RKO (cell line): Measurements from ENCODE around the gene MYLK.
"Not testable (repeated sequence)": the region's sequence is repeated elsewhere in the genome, so short reads cannot be mapped to it uniquely, and the experiment has no call there.

Experiments used
- DNase-seq: peaks from one replicate; pipeline ENCODE4 v3.0.0-alpha.2; 2016; ENCODE audit warnings: low spot score

The MYLK gene

DNA sequence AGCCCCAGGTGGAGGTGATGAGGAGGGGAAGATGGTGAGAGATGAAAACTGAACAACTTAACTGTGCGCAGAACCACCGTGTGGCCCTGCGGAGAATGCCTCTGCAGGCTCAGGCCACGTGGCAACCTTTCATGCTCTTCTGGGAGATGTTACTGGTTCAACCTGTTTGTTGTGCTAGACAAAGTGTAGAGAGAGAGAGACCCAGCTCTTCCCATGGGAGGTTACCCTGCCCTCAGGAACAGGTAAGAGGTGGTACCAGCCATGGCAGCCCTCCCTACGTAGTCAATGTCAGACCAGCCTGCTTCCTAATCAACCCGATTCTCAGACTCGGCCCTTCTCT lies 262.3 kb downstream of the MYLK start:
- DNase-seq, result no peak

DNA sequence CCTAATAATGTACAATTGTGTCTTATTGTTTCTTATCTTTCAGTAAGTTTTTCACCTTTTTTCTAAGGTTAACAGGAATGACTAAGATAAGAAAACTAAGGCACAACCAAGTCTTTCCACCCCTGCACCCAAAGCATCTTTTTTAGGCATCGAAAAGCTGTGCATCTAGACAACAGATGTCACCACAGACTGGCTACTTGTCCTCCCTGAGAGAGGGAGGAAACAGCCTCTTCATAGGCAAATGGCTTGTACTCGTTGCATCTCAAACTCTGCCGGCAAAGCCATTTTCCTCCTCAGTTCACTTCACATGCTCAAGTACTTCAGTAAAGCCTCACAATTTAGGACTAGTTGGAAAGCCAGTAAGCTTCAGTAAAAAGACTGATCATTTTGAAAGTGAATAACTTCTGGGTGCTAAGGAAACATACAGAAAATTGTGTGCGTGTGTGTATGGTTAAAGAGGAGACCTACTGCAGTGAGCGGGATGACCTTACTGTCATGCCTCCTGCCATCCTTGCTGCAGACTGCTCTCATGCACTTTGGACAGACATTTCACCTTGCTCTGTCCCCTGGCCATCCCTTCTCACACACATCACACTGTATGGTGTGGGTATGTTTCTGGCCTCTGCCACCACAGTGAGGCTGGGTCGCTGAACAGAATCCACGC lies 262.8 kb downstream of the MYLK start:
- DNase-seq, result no peak

DNA sequence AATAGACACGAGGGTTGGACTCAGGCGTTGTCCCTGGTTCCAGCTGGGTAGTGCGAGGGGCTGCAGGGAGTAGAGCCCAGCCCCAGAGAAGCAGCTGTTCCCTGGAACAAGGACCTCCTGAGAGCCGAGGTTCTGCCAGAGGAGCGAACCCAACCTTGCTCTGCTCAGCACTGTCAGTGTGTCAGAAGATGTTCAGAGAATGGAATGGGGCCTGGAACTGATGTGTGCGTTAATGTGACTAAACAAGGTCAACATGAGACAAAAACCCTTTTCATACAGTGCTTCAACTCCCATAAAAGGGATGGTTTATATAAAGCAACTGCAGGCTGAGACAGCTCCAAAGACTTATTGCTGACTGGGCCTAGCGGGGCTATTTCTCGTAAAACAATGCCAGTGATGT lies 263.8 kb downstream of the MYLK start:
- DNase-seq, result no peak

DNA sequence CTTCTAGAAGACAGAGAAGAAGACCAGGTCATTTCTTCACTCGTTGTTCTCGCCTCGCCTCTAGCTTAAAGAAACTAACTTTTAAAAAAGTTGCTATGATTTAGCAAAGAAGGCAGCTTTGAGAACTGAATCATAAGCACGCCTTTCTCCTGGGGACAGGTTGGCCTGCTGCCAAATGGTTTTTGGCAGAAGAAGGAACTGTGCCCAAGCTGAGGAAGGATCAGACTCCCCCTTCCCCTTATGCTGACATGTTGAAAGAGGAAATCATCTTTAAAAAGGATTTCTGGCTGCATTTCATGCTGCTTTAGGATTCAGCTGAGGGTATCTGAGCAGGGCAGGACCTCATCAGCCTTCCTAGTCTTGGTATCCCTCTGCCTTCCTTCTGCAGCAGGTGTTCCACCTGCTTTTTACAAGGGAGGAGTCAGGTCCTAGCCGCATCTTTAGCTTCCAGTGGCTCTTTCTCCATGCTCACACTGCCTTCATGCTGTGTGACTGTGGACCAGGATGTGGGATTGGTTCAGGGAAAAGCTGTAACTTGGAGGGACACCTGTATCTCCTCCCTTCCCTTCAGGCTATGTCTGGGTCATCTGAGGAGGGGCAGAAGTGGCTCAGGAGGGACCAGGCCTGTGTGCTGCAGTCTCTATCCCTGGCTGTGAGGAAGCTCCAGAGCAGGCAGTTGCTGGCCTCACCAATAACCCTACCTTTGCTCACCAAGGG lies 265.2 kb downstream of the MYLK start:
- no peak for DNase-seq

DNA sequence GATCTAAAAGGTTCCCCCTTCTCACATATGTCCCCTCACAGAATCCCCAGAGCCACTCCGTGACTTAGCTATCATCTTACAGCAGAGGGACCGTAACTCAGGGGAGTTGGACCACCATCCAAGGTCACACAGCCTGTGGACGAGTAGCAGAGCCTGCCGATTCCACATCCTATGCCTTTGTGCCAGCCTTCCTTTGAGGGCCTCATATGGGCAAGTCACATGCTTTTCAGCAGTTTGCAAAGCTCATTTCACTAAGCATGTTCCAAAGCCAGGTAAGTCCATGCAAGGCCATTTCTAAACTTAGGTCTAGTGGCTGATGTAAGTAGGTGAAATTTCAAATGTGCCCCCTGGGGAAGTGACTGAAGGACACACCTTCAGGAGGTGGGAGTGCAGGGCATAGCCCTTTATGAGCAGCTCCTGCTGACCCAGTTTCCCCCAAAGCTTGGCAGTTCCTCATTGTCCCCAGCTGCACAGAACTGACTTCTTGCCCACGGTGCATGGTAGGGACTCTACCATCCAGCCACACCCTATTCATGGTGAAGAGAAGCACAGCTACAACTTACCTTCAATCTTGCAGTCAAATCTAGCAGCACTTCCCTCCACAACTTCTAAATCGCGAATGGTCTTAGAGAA lies 265.9 kb downstream of the MYLK start:
- no peak for DNase-seq

DNA sequence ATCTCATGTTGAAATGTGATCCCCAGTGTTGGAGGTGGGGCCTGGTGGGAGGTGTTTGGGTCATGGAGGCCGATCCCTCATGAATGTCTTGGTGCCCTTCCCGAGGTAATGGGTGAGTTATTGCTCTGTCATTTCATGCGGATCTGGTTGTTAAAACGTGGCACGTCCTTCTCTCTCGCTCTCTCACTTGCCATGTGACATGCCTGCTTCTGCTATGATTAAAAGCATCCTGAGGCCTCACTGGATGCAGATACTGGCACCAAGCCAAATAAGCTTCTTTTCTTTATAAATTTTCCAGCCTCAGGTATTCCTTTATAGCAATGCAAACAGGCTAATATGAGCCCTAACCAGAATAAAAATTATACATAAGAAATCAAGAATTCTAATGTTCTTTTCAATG lies 267.5 kb downstream of the MYLK start:
- DNase-seq, result no peak

DNA sequence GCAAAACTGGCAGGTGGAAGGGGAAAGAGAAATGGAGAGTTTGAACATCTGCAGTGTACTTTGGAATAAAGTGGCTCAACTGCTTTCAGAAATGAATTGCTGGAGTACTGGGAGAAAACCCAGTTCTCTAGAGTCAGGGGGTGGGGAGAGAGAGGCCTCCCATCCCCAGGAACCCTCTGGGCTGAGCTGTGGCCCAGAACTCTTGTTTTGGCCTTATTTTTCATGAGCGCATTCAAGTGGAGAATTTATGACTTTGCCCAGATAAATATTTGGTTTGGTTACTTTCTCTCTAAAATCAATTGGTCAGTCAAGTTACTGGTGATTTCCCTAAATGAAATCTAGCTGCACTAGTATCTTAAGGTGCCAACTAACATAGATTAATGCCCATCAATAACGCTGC lies 270.6 kb downstream of the MYLK start:
- DNase-seq, result no peak

DNA sequence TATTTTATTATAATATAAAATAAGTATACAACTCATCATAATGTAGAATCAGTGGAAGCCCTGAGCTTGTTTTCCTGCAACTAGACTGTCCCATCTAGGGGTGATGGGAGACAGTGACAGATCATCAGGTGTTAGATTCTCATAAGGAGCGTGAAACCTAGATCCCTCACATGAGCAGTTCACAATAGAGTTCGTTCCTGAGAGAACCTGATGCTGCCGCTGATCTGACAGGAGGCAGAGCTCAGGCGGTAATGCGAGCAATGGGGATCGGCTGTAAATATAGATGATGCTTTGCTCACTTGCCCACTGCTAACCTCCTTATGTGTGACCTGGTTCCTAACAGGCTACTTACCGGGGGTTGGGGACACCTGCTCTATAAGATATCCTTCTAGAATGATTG lies 272.5 kb downstream of the MYLK start:
- DNase-seq, result not testable (repeated sequence)

DNA sequence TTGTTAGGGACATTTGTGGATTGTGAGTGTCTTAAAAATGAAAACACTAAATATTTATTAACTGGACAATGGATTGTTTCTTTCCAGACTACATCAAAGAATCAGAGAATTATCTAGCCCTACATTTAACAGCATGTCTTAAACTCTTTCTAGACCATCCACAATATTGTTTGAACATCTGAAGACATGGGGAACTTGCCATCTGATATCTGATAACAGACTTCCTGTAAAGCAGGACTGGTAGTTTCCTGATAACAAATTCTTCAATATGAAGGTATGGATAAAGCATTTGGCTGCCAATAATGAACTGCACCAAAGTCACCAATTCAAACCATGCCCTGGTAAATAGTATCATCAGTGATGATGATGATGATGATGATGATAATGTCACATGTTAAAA lies 273.1 kb downstream of the MYLK start:
- no peak for DNase-seq

DNA sequence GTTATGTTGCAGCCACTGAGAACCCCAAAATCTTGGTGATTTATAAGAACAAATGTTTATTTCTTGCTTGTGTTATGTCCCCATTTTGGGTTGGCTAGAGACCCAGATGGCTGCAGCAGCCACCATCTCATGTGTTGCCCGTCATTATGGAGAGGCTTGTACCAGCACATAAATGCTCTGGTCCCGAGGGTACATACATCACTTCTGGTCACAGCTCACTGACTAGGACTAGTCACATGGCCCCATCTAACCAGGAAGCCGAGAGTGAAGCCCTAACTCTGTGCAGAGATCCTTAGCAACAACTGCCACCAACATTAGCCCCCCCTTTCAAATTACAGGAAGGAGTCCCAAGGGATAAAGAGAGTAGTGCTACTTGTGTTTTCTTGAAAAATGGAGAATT lies 273.8 kb downstream of the MYLK start:
- no peak for DNase-seq

DNA sequence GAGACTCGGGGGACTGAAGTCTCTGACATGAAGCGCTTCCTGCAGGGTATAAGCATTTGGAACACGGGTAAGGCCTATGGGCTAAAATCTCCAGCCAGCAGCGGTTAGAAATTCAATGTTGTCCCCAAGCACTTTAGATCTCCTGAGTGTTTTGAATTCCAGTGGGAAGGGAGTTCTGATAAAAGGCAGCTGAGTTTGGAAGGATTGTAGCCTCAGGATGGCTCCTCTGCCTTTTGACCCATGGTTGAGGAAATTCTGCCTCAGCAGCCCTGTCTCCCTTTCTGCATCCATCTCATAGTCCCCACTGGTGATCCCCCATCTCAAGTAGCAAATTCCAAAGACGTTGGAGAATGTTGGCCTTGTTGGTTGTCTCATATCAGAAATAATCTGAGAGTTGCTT lies 275.1 kb downstream of the MYLK start:
- no peak for DNase-seq

DNA sequence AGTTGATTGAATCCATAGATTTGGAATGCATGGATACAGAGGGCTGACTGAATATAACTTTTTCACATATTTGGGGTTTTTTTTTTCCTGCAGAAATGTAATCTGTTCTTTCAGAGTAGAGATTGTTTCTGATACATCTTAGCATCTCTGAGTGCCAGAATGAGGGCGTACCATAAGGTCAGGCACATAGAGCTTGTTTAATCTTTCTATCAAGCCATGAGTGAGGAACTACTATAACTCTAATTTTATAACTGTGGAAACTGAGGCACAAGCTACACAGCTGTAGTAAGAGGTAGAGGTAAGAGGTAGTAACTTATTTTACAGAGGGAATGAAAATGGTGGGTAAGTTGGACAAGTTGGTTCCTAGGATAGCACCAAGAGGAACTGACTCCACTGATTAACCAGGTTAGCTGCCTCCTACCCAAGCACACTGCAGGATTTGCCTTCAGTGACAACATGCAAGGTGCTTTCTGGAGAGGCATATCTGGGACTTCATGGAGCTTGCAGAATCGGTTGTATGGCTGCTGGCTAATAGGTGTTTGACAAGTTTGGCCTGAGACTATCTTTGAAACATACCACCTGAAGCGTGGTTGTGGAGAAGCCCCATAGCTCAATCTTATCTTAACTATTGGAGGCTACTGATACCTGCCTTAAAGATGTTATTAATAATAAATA lies 275.7 kb downstream of the MYLK start:
- no peak for DNase-seq

DNA sequence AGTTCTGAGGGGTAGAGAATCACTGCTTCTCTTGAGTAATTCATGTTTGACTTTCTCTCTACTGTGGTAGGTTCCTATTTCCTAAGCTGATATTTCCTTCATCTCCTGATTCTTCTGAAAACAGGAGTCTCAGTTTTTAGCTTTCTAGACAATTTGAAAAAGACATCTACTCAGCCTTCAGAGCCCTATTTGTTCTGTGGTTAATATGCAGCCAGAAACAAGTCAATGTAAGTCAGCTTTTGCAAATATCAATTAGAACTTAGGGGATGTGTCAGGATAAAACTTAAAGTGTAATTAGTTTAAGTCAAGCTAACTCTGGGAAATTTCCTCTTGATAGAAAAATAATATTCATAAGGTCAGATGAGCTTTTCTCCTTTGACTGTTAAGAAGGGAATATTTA lies 277.6 kb downstream of the MYLK start:
- DNase-seq, result no peak

DNA sequence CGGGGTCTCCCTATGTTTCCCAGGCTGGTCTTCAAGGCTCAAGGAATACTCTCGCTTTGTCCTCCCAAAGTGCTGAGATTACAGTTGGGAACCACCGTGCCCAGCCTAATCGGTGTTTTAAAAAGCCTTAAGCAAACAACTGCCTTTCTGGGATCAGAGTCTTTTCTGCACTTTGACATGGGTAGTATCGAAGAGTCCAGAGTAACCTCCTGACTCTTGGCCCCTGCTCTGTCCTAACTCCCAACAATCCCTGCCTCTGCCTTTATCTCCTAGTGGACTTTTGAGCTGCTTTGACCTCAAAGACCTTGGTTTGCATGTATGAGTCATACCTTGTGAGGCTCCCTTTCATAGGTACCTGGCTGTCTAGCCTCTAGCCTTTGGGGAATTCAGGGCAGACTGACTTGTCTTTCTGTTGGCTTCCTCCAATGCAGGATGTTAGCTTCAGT lies 278.3 kb downstream of the MYLK start:
- no peak for DNase-seq

DNA sequence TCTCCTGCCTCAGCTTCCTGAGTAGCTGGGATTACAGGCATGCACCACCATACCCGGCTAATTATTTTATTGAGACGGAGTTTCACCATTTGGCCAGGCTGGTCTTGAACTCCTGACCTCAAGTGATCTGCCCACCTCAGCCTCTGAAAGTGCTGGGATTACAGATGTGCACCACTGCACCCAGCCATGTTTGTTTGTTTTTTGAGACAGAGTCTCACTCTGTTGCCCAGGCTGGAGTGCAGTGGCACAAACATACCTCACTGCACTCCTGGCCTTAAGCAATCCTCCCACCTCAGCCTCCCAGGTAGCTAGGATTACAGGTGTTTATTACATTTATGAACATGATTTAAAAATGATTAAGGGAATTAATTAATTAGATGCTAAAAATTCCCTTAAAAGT lies 281.0 kb downstream of the MYLK start:
- DNase-seq, result not testable (repeated sequence)

DNA sequence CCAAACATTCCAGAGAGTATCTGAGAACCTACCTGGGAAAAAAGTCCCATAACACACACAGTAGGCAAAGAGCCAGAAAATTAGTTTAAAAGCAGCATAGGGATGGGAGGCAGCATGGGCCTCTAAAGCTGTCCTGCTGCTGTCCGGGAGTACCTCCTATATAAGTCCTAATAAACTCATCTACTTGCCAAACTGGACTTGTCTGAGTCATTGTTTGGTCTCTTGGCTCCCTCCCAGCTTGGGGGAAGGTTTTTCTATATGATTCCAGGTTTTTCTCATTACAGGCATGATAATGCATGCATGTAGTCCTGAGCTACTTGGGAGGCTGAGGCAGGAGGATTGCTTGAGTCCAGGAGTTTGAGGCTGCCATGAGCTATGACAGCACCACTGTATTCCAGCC lies 281.8 kb downstream of the MYLK start:
- DNase-seq, result peak; percentile 55

DNA sequence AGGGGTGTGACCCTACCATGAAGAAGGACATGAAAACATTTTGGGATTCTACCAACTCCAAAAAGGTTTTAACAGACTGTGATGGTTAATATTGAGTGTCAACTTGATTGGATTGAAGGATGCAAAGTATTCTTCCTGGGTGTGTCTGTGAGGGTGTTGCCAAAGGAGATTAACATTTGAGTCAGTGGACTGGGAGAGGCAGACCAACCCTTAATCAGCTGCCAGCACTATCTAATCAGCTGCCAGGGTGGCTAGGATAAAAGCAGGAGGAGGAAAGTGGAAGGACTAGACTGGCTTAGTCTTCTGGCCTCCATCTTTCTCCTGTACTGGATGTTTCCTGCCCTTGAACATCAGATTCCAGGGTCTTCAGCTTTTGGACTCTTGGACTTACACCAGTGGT lies 283.3 kb downstream of the MYLK start:
- DNase-seq, result not testable (repeated sequence)

DNA sequence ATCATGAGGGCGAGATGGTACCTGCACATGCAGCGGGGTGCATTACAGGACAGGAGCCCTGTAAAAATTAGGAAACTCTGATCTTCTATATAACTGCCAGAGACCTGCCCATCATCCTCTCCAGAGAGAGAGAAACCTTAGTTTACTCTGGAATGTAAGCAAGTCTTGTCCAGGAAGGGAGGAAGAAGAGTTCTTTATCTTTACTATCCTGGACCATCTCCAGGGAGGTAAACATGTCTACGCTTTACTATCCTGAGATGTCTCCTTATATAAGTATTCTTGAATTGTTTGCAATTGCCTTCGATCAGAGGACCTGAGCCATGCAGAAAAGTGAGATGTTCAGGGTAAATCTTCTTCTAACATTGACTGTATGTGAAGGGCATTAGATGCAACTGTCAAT lies 286.6 kb downstream of the MYLK start:
- no peak for DNase-seq

DNA sequence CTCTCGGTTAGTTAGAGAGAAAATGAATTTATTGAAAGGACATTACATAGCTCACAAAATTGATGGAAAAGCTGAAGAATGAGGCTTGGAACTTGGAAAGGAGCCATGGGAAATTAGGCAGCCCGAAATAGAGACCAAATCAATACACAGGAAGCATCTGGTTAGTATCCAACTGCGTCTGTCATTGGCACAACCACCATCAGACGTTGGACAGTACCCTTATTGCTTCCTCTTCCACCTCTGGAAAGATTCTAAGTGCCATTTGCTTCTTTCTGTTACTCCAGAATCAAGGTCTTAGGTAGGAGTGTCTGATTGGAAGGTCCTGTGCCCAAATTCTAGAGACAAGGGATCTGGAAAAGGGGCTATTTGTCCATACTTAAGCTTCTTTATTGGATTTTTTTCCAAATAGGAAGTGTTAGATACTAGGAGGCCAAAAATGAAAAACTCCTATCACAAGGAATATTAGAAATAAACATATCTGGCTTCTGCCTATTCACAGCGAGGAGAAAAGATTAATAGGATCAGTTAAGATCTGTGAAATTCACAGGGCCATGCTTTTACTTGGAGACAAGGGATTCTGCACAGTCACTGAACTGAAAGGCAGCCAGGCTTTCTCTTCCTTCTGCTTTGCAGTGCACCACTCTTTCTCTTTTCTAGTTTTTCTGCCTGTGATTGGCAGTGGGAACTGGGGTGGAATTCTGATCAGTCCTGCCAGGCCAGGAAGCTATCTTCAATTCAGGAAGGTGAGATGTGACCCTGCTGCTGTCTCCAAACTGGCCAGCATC lies 288.5 kb downstream of the MYLK start:
- DNase-seq, result no peak

DNA sequence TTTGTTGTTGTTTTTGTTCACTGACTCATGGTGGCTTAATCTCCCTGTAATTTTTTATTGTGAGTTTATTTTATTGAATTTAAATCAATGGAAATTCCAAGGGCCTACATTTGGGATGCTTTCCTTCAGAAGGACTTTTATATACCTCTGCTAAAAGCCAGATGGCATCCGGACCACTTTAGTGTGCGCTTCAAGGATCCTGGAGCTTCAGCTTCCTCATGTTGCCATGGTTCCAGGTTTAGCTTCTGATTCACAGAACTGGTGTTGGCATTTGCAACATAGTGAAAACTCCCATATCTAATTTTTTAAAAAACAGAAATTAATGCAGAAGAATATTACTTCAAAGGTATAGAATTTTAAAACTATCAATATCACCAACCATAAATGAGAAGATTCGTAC lies 290.8 kb downstream of the MYLK start:
- no peak for DNase-seq

DNA sequence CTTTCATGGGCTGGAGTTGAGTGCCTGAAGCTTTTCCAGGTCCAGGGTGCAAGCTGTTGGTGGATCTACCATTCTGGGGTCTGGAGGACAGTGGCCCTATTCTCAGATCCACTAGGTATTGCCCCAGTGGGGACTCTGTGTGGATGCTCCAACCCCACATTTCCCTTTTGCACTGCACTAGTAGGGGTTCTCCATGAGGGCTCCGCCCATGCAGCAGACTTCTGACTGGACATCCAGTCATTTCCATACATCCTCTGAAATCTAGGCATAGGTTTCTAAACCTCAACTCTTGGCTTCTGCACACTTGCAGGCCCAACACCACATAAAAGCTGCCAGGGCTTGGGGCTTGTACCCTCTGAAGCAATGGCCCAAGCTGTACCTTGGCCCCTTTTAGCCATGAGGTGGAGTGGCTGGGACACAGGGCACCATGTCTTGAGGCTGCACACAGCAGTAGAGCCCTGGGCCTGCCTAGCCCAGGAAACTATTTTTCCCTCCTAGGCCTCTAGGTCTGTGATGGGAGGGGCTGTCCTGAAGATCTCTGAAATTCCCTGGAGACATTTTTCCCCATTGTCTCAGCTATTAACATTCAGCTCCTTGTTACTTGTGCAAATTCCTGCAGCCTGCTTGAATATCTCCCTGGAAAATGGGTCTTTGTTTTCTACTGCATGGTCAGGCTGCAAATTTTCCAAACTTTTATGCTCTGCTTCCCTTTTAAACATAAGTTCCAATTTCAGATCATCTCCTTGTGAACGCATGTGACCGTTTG lies 293.3 kb downstream of the MYLK start:
- no peak for DNase-seq

DNA sequence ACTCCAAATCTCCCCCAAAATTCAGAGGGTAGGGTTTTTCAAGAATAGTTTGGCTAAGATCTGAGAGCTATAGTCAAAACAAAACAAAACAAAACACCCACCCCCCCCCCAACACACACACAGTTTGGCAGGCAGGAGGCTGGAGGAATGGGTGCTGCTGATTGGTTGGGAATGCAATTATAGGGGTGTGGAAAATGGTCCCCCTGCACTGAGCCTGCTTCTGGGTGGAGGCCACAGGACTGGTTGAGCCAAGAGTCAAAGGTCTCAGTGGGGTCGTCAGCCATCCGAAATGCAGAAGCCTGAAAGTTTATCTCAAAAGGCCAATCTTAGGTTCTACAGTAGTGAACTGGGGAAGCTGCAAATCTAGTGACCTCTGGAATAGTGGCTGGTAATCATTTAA lies 296.7 kb downstream of the MYLK start:
- no peak for DNase-seq
